HG03575 (cell line): ENCODE results near the gene CLEC4G.

Source experiments
- ATAC-seq: cut with Tn5 transposase; IDR thresholded peaks from one replicate; pipeline ENCODE4 v1.9.1; 2021; ENCODE audit not compliant: unreplicated experiment, insufficient number of reproducible peaks, low FRiP score; ENCODE audit errors: extremely low read depth

The CLEC4G gene

DNA sequence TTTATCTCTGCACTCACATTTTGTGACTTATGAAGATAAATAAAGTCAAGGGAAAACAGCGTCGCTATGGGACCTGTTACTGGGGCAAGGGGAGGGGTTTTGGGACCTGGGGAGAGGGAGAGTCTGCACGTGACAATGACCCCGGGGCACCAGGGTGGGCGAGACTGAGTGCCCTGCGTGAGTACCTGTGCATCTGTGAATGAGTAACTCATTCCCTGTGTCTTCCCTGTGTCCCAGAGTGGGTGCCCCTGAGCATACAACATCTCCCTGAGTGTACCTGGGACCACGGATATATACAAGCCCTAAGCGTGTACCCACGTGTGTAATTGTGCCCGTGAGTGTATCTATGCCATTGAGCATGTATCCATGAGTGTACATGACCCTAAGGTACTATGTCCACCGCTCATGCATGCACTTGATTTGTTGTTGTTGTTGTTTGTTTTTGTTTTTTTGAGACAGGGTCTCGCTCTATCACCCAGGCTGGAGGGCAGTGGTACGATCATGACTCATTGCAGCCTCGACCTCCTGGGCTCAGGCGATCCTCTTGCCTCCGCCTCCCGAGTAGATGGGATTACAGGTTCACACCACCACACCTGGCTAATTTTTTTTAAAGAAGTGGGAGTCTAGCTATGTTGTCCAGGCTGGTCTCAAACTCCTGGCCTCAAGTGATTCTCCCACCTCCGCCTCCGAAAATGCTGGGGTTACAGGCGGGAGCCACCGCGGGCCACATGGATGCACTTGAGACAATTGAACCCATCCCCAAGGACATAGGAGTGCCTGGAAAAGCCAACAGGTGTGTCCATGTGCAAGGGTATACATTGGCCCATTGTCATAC is 51.9 kb downstream of the CLEC4G start:
- no peak for ATAC-seq

DNA sequence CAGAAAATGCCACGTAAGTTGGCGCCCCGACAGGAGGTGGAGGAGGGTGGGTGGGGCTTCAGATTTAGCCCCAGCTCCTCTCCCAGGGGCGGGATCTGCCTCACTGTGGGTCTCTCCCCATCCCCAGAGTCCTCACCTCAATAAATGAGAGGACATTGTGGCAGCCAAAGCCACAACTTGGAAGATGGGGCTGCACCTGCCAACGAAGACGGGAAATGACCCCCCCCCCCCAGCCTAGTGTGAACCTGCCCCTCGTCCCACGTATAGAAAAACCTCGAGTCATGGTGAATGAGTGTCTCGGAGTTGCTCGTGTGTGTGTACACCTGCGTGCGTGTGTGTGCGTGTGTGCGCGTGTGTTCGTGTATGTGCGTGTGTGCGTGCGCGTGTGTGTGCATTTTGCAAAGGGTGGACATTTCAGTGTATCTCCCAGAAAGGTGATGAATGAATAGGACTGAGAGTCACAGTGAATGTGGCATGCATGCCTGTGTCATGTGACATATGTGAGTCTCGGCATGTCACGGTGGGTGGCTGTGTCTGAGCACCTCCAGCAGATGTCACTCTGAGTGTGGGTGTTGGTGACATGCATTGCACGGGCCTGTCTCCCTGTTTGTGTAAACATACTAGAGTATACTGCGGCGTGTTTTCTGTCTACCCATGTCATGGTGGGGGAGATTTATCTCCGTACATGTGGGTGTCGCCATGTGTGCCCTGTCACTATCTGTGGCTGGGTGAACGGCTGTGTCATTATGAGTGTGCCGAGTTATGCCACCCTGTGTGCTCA is 52.7 kb downstream of the CLEC4G start:
- no peak for ATAC-seq
